GM23338 (cell line): ENCODE measurements around the gene YTHDF1. TPM values are rescaled to one million over a fixed set of nuclear protein-coding genes. Genes with fewer than 3 reads are reported as not detected.

ENCODE experiments used
- ATAC-seq: fragments of 200-7000 bp; cut with Tn5 transposase; 3 replicates; pipeline ENCODE4 v1.9.1; 2020
- DNase-seq: peaks from one replicate; pipeline ENCODE4 v3.0.0-alpha.2; 2015; ENCODE audit warnings: low spot score
- H2AFZ ChIP-seq: fragments of 200-600 bp; sonication (generic); 2 replicates; pipeline ENCODE4 v1.8.0; 2016; ENCODE audit warnings: antibody characterized with exemption, mild to moderate bottlenecking, moderate library complexity
- H3F3A ChIP-seq: fragments of 200-600 bp; sonication (generic); replicated peaks from 2 replicates; pipeline ENCODE4 v1.8.0; 2017; ENCODE audit warnings: antibody characterized with exemption, mixed run types, low read depth
- H3K27ac ChIP-seq: fragments of 200-600 bp; sonication (generic); 2 replicates; pipeline ENCODE4 v1.6.1; 2016; ENCODE audit warnings: low read depth
- H3K27me3 ChIP-seq: fragments of 200-600 bp; sonication (generic); 2 replicates; pipeline ENCODE4 v1.8.0; 2016; ENCODE audit warnings: mild to moderate bottlenecking, mixed run types, moderate library complexity; ENCODE audit not compliant: insufficient read depth
- H3K36me3 ChIP-seq: fragments of 200-600 bp; sonication (generic); 2 replicates; pipeline ENCODE4 v1.8.0; 2016; ENCODE audit warnings: mild to moderate bottlenecking; ENCODE audit not compliant: insufficient read depth
- H3K4me1 ChIP-seq: fragments of 200-600 bp; sonication (generic); 2 replicates; pipeline ENCODE4 v1.8.0; 2016; ENCODE audit warnings: mild to moderate bottlenecking, moderate library complexity; ENCODE audit not compliant: insufficient read depth
- H3K4me2 ChIP-seq: fragments of 200-600 bp; sonication (generic); 2 replicates; pipeline ENCODE4 v1.7.1; 2017; ENCODE audit warnings: mixed run types
- H3K4me3 ChIP-seq: fragments of 200-600 bp; sonication (generic); 2 replicates; pipeline ENCODE4 v1.6.1; 2016; ENCODE audit warnings: mixed run types
- H3K79me2 ChIP-seq: fragments of 200-600 bp; sonication (generic); replicated peaks from 2 replicates; pipeline ENCODE4 v1.8.0; 2017; ENCODE audit warnings: mild to moderate bottlenecking; ENCODE audit not compliant: insufficient read depth
- H3K9me2 ChIP-seq: fragments of 200-600 bp; sonication (generic); 2 replicates; pipeline ENCODE4 v1.8.0; 2017; ENCODE audit not compliant: insufficient read depth
- H4K20me1 ChIP-seq: fragments of 200-600 bp; sonication (generic); replicated peaks from 2 replicates; pipeline ENCODE4 v1.8.0; 2017; ENCODE audit warnings: mild to moderate bottlenecking; ENCODE audit not compliant: insufficient read depth
- H3K27ac Mint-ChIP-seq: 2 replicates; pipeline ENCODE4 v1.8.0; 2020; ENCODE audit warnings: inconsistent platforms, mild to moderate bottlenecking, moderate library complexity, mixed read lengths
- H3K27me3 Mint-ChIP-seq: 3 replicates; pipeline ENCODE4 v1.8.0; 2022; ENCODE audit warnings: low read depth, mild to moderate bottlenecking, moderate library complexity, mixed read lengths, inconsistent platforms; ENCODE audit not compliant: insufficient read depth, poor library complexity
- H3K36me3 Mint-ChIP-seq: 3 replicates; pipeline ENCODE4 v1.8.0; 2021; ENCODE audit warnings: low read depth, mild to moderate bottlenecking, inconsistent platforms, moderate library complexity, mixed read lengths
- H3K4me1 Mint-ChIP-seq: 3 replicates; pipeline ENCODE4 v1.8.0; 2020; ENCODE audit warnings: mild to moderate bottlenecking, inconsistent platforms, mixed read lengths
- H3K4me3 Mint-ChIP-seq: 3 replicates; pipeline ENCODE4 v1.8.0; 2021; ENCODE audit warnings: moderate library complexity, mild to moderate bottlenecking, inconsistent platforms, mixed read lengths
- H3K9me3 Mint-ChIP-seq: 3 replicates; pipeline ENCODE4 v1.8.0; 2020; ENCODE audit warnings: moderate library complexity, mild to moderate bottlenecking, inconsistent platforms, mixed read lengths
- CREB1 ChIP-seq: fragments of 250-450 bp; sonication (Bioruptor Pico); IDR thresholded peaks from 2 replicates; pipeline ENCODE4 v1.5.0; 2020; ENCODE audit warnings: low read depth, mild to moderate bottlenecking, moderate library complexity
- EZH2 ChIP-seq: fragments of 200-600 bp; sonication (generic); IDR thresholded peaks from one replicate; pipeline ENCODE4 v1.8.0; 2017; ENCODE audit warnings: antibody characterized with exemption, mild to moderate bottlenecking, low read depth; ENCODE audit not compliant: unreplicated experiment
- EZH2phosphoT487 ChIP-seq: fragments of 200-600 bp; sonication (generic); IDR thresholded peaks from one replicate; pipeline ENCODE4 v1.8.1; 2018; ENCODE audit warnings: antibody characterized with exemption; ENCODE audit not compliant: unreplicated experiment
- JUNB ChIP-seq: IDR thresholded peaks from one replicate; pipeline ENCODE4 v1.6.1; 2016; ENCODE audit warnings: antibody characterized with exemption; ENCODE audit not compliant: unreplicated experiment
- NANOG ChIP-seq: IDR thresholded peaks from 2 replicates; pipeline ENCODE4 v1.6.1; 2016; ENCODE audit warnings: antibody characterized with exemption, borderline replicate concordance
- STAT1 ChIP-seq: IDR thresholded peaks from one replicate; pipeline ENCODE4 v1.6.1; 2016; ENCODE audit warnings: antibody characterized with exemption; ENCODE audit not compliant: unreplicated experiment
- ZNF114 ChIP-seq: fragments of 250-450 bp; sonication (Bioruptor Pico); IDR thresholded peaks from 2 replicates; pipeline ENCODE4 v1.5.0; 2020; ENCODE audit warnings: mild to moderate bottlenecking, moderate library complexity
- ZNF331 ChIP-seq: fragments of 250-450 bp; sonication (Bioruptor Pico); IDR thresholded peaks from 2 replicates; pipeline ENCODE4 v1.5.0; 2020; ENCODE audit warnings: low read depth, mild to moderate bottlenecking, moderate library complexity
- polyA plus RNA-seq: library from polyadenylated mRNA; unstranded; fragments of >200 nt; fragmentation: Nextera tagmentation; extraction: Ambion mirVana; gene quantifications from 2 replicates; pipeline ENCODE4 v1.2.1, GENCODE V29; 2016
- total RNA-seq: library from RNA; depleted of rRNA; stranded (reverse); fragments of >200 nt; shearing (Covaris generic); gene quantifications from 2 replicates; pipeline ENCODE4 v1.2.3, GENCODE V29; 2014
- TF ChIP-seq, protein P1 (sequence below), 2 experiments: fragments of 200-600 bp in 1 of 2; sonication (generic) in 1 of 2; conservative IDR thresholded peaks; 2 replicates each; pipeline versions ENCODE4 v1.5.1 to v1.6.1; 2016 to 2017; ENCODE audit warnings: antibody characterized with exemption in 2 of 2, low read depth in 2 of 2, mild to moderate bottlenecking in 2 of 2, moderate library complexity in 1 of 2
- TF ChIP-seq, protein P2 (sequence below): IDR thresholded peaks from one replicate; pipeline ENCODE4 v1.6.1; 2018; ENCODE audit warnings: antibody characterized with exemption; ENCODE audit not compliant: unreplicated experiment

The YTHDF1 gene
- total and polyA plus RNA-seq, 2 experiments from 2014 or later = 30.9 to 64.3 TPM

DNA sequence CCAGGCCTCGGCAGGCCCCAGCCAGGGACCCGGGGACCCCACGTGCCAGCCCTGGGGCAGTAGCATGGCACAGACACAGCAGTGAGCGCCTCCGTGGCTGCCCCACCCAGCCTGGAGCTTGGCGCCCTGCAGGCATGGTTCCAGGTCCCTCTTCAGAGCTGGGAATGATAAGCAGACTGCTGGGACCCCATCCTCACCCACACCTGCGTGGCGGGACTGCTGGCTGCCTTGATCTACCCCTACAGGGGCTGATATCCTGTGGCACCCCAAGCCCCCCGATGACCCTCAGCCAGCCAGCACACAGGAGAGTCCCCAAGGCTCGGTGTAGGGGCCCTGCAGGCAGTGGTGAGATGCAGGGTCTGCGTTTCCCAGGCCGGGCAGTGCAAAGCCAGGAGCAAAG lies 47.1 kb downstream of the YTHDF1 start:
- peaks cover 9% of the 10 kb centered on the region; the same call in 2 of the 3 replicates for H3K9me3 Mint-ChIP-seq
- Histone ChIP-seq H3K4me1 (peaks cover 7% of the 10 kb centered on the region; the same call in 1 of the 2 replicates), H2AFZ (no peak overlapping the region), H3F3A (peaks cover 3% of the 10 kb centered on the region; the same call in 1 of the 2 replicates), H3K4me3 (no peak overlapping the region), H3K9me2 (no peaks in the 10 kb centered on the region), H3K79me2 (no peaks in the 10 kb centered on the region), H3K4me2 (no peak overlapping the region), H3K36me3 (no peaks in the 10 kb centered on the region), H3K27me3 (peaks cover 11% of the 10 kb centered on the region), H4K20me1 (no peaks in the 10 kb centered on the region), H3K27ac (no peak overlapping the region)
- no peak overlapping the region for H3K4me3 Mint-ChIP-seq
- ATAC-seq (no peak), DNase-seq (no peak)
- peaks cover 28% of the 10 kb centered on the region for H3K27me3 Mint-ChIP-seq
- no peak for TF ChIP-seq ZNF114 (CRISPR knock-in tag)
- H3K27ac Mint-ChIP-seq = no peak overlapping the region
- peaks cover 7% of the 10 kb centered on the region for H3K4me1 Mint-ChIP-seq
- peaks cover 4% of the 10 kb centered on the region for H3K36me3 Mint-ChIP-seq

DNA sequence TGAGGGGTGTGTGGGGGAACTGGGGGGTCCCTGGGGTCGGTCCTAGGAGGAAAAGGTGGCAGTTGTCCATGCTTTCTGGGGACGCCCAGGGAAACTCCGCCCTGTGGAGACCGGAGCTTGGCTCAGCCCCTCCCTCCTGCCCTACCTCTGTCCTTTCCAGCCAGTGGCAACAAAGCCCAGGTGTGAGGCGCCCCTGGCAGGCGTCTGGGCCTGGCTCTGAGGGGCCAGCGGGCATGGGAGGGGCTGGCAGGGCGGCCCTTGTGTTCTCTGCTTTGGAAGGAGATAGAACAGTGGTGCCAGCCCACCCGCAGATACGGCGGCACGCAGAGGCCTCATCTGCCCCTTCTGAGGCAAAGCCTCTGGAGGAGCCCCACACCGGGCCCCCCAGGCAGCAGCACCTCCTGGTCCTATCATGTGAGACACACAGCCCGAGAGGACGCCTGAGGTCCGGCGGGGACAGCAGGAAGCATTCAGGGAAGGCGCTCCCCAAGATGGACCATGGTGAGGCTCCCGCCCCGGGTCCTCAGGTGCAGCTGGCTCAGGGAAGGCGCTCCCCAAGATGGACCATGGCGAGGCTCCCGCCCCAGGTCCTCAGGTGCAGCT lies 47.9 kb downstream of the YTHDF1 start:
- Histone ChIP-seq H3K4me3 (0 out of 2 replicates have a peak overlapping the region, but pooled peaks have one; percentile 35), H3K4me2 (peak overlapping the region; percentile 70; the same call in 1 of the 2 replicates), H3K27me3 (peaks cover 2% of the 10 kb centered on the region), H4K20me1 (no peaks in the 10 kb centered on the region), H3K4me1 (no peaks in the 10 kb centered on the region; the same call in 1 of the 2 replicates), H3K27ac (no peak overlapping the region), H3K36me3 (no peaks in the 10 kb centered on the region), H3K9me2 (no peaks in the 10 kb centered on the region), H2AFZ (no peak overlapping the region; the same call in 1 of the 2 replicates), H3F3A (peaks cover 3% of the 10 kb centered on the region; the same call in 1 of the 2 replicates), H3K79me2 (no peaks in the 10 kb centered on the region)
- DNase-seq (peak; percentile 65), ATAC-seq (peak; percentile 75)
- Mint-ChIP-seq H3K36me3 (peaks cover 4% of the 10 kb centered on the region), H3K27ac (no peak overlapping the region), H3K4me1 (peaks cover 8% of the 10 kb centered on the region), H3K9me3 (peaks cover 9% of the 10 kb centered on the region; the same call in 2 of the 3 replicates), H3K4me3 (no peak overlapping the region), H3K27me3 (peaks cover 27% of the 10 kb centered on the region)
- TF ChIP-seq EZH2 = no peak
- TF ChIP-seq ZNF114 (CRISPR knock-in tag) = no peak
- TF ChIP-seq, protein P1, sequence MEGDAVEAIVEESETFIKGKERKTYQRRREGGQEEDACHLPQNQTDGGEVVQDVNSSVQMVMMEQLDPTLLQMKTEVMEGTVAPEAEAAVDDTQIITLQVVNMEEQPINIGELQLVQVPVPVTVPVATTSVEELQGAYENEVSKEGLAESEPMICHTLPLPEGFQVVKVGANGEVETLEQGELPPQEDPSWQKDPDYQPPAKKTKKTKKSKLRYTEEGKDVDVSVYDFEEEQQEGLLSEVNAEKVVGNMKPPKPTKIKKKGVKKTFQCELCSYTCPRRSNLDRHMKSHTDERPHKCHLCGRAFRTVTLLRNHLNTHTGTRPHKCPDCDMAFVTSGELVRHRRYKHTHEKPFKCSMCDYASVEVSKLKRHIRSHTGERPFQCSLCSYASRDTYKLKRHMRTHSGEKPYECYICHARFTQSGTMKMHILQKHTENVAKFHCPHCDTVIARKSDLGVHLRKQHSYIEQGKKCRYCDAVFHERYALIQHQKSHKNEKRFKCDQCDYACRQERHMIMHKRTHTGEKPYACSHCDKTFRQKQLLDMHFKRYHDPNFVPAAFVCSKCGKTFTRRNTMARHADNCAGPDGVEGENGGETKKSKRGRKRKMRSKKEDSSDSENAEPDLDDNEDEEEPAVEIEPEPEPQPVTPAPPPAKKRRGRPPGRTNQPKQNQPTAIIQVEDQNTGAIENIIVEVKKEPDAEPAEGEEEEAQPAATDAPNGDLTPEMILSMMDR (conservative IDR thresholded peaks at IDR 0.05; ENCODE audit: low read depth in 2 of 2) = no peak
- TF ChIP-seq CREB1 (CRISPR knock-in tag) = no peak
- no peak for TF ChIP-seq NANOG
- no peak for TF ChIP-seq ZNF331 (CRISPR knock-in tag)
- TF ChIP-seq STAT1 = no peak
- no peak for TF ChIP-seq JUNB
- no peak for TF ChIP-seq EZH2phosphoT487
- TF ChIP-seq, protein P2, sequence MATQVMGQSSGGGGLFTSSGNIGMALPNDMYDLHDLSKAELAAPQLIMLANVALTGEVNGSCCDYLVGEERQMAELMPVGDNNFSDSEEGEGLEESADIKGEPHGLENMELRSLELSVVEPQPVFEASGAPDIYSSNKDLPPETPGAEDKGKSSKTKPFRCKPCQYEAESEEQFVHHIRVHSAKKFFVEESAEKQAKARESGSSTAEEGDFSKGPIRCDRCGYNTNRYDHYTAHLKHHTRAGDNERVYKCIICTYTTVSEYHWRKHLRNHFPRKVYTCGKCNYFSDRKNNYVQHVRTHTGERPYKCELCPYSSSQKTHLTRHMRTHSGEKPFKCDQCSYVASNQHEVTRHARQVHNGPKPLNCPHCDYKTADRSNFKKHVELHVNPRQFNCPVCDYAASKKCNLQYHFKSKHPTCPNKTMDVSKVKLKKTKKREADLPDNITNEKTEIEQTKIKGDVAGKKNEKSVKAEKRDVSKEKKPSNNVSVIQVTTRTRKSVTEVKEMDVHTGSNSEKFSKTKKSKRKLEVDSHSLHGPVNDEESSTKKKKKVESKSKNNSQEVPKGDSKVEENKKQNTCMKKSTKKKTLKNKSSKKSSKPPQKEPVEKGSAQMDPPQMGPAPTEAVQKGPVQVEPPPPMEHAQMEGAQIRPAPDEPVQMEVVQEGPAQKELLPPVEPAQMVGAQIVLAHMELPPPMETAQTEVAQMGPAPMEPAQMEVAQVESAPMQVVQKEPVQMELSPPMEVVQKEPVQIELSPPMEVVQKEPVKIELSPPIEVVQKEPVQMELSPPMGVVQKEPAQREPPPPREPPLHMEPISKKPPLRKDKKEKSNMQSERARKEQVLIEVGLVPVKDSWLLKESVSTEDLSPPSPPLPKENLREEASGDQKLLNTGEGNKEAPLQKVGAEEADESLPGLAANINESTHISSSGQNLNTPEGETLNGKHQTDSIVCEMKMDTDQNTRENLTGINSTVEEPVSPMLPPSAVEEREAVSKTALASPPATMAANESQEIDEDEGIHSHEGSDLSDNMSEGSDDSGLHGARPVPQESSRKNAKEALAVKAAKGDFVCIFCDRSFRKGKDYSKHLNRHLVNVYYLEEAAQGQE = no peak
